ENCODE data around the gene PAXX.

PAXX gene

GRCh38 chr9:136972335-136972734, 19.9 kb upstream of the PAXX start:
- no peak for TF ChIP-seq CTCF (IDR thresholded peaks at IDR 0.05)

GRCh38 chr9:136972743-136973142, 19.5 kb upstream of the PAXX start:
- no peak for TF ChIP-seq CTCF (IDR thresholded peaks at IDR 0.05)

- no peak for TF ChIP-seq CTCF (IDR thresholded peaks at IDR 0.05)
Observed at GRCh38 chr9:136973618-136974617, 18.3 kb upstream of the PAXX start.

- TF ChIP-seq CTCF (IDR thresholded peaks at IDR 0.05): no peak
Observed at GRCh38 chr9:136974817-136975535, 17.2 kb upstream of the PAXX start.

GRCh38 chr9:136975644-136976043, 16.6 kb upstream of the PAXX start:
- TF ChIP-seq CTCF (IDR thresholded peaks at IDR 0.05): no peak

- TF ChIP-seq CTCF (IDR thresholded peaks at IDR 0.05): no peak
Observed at GRCh38 chr9:136977223-136977622, 15.0 kb upstream of the PAXX start, which contains the start of gene PTGDS. Gene PTGDS, plus strand, starts transcription at chr9:136977504. Its CDS starts 75 bp downstream, at chr9:136977579.

- no peak for TF ChIP-seq CTCF (IDR thresholded peaks at IDR 0.05)
Observed at GRCh38 chr9:136977649-136978072, 14.6 kb upstream of the PAXX start.
